Urinary bladder (tissue), 4 donors: ENCODE measurements around the gene MCM3AP. TPM values are rescaled to one million over a fixed set of nuclear protein-coding genes. Genes with fewer than 3 reads are reported as not detected.

Experiments
- DNase-seq: peaks from one replicate; pipeline ENCODE4 v3.0.0-alpha.2; 2015; ENCODE audit errors: extremely low spot score
- H3K27ac ChIP-seq: one replicate; pipeline ENCODE4 v1.5.1; 2013; ENCODE audit warnings: low read depth, mild to moderate bottlenecking, moderate library complexity
- H3K36me3 ChIP-seq: one replicate; pipeline ENCODE4 v1.6.1; 2013; ENCODE audit warnings: mild to moderate bottlenecking, moderate library complexity; ENCODE audit not compliant: insufficient read depth
- H3K4me1 ChIP-seq: one replicate; pipeline ENCODE4 v1.6.1; 2013; ENCODE audit warnings: mild to moderate bottlenecking, moderate library complexity; ENCODE audit not compliant: insufficient read depth
- H3K4me3 ChIP-seq: one replicate; pipeline ENCODE4 v1.5.1; 2013; ENCODE audit warnings: low read depth, low read length
- WGBS: extraction: QIAGEN DNeasy Blood & Tissue Kit; methylation state at CpG from one replicate; pipeline ENCODE4 v1.1.7; 2013; 5-methylcytosine and 5-hydroxymethylcytosine counted together
- polyA plus RNA-seq: library from polyadenylated mRNA; stranded (reverse); fragments of 200-250 nt; gene quantifications from one replicate; pipeline ENCODE4 v1.2.3, GENCODE V29; 2013
- total RNA-seq: library from RNA; depleted of rRNA; stranded (reverse); fragments of >200 nt; gene quantifications from one replicate; pipeline ENCODE4 v1.2.3, GENCODE V29; 2014
- donor health status: healthy with polysubstance abuse.
- donor health status: healthy.

Gene MCM3AP
- total and polyA plus RNA-seq, 2 donors = 52.9 to 65.0 TPM

DNA sequence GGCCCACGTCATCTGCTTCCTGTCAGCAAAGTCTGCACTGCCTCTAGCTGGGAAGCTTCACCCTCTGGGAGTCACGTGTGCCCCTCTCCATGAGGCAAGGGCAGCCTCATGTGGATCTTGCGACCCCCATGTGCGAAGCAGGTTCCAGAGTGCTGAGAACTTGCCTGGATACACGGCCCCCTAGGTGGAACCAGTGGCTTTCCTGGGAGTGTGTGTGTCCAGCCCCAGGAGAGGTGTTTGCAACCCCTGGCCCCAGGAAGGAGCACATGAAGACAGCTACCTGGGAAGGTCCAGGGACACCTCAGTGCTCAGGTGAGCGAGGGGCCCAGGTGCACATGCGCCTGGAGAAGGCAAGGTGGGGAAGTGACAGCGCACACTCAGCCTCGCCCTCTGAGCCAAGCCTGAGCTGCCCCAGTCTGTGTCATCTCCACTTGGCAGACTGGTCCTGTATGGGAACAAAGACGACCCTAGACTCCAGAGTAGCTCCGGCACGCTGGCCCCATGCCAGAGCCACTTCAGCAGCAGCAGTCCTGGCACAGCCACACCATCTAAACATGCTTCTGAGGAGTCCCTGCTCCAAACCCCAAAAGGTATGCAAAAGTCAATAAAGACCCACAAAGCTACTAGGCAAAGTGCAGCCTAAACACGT lies 65.7 kb downstream of the MCM3AP start:
- 80% methylated on average over 13 of the region's 13 CpGs for WGBS
- H3K4me3 ChIP-seq = no peak overlapping the region
- peaks cover 2% of the 10 kb centered on the region for H3K36me3 ChIP-seq
- no peak for DNase-seq
- no peaks in the 10 kb centered on the region for H3K4me1 ChIP-seq
- no peak overlapping the region for H3K27ac ChIP-seq

DNA sequence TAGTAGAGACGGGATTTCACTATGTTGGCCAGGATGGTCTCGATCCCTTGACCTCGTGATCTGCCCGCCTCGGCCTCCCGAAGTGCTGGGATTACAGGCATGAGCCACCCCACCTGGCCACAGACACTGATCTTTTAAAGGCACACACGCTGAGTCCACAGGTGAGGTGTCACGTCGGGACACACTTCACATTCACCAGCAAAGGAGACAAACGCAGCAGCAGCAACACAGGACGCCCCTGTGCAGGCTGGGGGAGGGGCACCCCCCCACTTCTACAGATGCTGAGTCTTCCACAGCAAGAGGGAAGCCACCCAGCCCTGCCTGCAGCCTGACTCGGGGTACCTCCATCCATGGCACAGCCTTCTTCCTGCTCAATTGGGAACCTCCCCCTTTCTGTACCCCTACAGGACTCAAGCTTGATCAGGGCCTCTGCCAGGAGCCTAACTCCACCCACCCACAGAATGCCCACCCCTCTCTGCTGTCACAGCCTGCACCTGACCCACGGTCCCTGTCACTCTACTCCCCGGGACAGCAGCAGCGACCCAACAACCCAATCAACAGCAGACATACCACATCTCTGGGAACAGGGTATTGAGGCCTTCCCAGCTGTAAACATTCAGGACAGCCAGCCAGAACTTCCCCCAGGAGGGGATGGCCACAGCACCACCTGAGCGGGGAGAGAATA lies 66.4 kb downstream of the MCM3AP start:
- H3K4me1 ChIP-seq = no peaks in the 10 kb centered on the region
- H3K27ac ChIP-seq = no peak overlapping the region
- H3K36me3 ChIP-seq = peaks cover 2% of the 10 kb centered on the region
- 90% methylated on average over 16 of the region's 16 CpGs for WGBS
- no peak overlapping the region for H3K4me3 ChIP-seq
- no peak for DNase-seq

DNA sequence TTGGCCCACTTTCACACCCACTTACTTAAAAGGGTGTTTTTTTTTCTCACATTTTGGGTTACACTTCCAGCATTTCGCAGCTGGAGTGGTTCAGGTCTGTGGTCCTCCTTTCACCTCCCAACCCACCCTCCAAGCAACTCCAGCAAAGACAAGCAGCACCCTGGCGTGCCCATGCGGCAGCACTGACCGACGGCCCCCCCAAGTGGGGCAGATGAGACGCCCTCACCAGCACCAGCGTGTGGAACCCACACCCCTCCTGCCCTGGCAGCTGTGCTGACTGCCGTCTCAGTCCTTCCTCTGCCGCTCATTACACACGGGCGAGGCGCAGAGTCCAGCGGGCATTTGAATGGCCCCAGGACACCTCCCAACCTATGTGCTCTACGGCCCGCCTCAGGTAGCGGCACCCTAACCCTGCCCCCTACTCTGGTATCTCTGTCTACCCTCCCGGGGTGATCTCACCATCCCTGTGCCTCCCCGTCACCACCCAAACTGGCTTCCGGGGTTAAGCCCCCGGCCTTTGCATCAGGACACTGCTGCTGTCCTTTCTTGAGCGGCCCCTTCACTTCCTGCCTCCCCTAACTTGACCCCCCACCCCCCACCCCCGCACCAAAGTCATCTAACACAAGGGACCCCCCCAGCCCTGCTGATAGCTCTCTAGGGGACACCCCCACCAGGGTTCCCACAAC lies 67.8 kb downstream of the MCM3AP start:
- H3K4me1 ChIP-seq = no peaks in the 10 kb centered on the region
- WGBS = 93% methylated on average over 22 of the region's 22 CpGs
- DNase-seq = no peak
- H3K4me3 ChIP-seq = no peak overlapping the region
- H3K27ac ChIP-seq = no peak overlapping the region
- peaks cover 2% of the 10 kb centered on the region for H3K36me3 ChIP-seq

DNA sequence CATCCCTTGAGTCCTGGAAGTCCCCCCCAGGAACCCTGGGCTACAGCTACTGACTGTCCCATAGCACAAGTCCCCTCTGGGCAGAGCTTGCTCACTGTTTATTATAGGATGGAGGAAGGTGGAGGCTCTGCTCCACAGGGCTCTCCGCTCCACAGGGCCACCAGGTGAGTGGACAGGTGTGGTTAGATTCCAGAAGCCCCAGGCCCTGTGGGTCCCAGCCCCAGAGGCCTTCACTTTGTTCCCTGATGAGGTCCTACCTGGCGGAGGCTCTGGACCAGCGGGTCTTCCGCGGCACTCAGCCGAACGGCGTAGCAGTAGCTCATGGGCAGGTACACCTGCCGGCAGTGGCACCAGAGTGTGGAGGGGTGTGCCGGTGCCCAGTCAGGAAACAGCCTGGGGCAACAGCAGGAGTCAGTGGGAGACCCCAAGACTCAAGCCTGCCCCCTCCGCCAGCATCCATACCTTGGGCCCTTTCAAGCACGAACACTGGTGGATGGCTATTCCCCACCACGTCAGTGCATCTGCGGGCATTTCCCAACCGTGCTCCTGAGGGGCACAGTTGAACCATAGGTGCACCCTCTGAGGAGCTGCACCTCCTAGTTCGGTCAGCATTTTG lies 69.2 kb downstream of the MCM3AP start:
- WGBS = 97% methylated on average over 16 of the region's 16 CpGs
- Histone ChIP-seq H3K27ac (no peak overlapping the region), H3K36me3 (peaks cover 2% of the 10 kb centered on the region), H3K4me1 (no peaks in the 10 kb centered on the region), H3K4me3 (no peak overlapping the region)
- no peak for DNase-seq

DNA sequence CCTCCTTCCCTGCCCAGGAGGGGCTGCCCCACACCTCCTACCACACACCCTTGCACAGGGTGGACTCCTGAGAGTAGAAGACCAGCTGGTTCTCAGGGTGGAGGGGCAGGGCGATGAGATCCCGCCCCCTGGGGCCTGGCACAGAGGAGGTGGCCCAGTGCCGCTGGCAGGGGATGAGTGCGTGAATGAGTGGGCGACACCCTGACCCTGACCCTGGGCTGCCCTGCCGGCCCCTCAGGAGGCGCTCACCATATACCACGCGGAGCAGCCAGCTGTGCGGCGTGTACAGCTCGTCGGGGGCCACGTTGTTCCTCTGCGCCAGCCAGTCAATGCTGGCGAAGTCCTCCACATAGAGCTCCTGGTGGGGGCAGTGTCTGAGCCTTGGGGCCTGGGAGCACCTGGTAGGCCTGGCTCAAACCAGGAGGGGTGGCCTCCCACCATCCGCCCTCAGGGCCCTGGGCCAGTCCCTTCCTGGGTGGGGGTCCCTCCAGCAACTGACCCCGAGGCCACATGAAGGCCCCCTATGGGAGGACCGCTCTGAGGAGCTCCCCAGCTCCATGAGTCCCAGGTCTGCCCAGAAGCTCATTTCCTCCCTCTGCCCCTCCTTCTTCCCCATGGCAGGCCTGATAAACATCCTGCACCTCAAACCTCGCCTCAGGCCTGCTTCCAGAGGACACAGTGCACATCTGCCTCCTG lies 69.8 kb downstream of the MCM3AP start:
- Histone ChIP-seq H3K36me3 (peaks cover 1% of the 10 kb centered on the region), H3K4me3 (no peak overlapping the region), H3K4me1 (no peaks in the 10 kb centered on the region), H3K27ac (no peak overlapping the region)
- DNase-seq = no peak
- WGBS = 91% methylated on average over 20 of the region's 20 CpGs

DNA sequence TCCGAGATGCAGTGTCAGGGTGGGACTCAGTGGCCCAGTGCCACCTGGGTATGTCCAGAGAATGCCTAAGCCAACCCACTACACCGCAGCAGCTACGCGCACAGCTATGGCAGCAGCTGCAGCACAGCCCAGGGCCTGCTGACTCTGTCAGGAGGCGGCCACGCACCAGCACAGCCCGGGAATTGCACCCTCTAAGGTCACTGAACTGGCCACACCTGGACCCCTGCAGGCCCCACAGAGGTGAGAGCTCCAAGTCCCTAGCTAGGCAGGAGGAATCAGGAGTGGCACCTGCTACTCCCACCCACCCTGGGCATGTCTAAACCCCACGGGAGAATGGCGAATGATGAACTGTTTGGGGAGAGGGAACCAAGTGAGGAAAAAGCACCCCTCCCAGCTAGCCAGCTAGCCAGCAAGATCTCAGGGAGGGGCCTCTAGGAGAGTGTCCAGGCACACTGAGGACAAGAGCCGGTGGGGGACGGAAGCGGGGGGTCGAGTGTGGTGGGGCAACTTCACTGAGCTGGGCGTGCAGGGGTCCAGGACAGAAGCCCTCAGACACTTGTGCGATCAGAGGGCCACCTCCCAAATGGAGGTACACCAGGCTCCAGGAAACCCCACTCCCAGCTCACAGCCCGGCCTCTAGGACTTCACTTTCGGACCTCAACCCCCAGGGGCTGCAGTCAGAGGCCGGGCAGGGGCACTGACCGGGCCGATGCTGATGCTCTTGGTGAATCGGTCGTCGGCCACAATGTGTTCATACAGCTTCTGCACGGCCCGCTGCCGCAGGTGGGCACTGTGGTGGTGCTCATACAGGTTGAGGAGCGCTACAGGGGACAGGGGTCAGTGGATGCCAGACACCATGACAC lies 70.7 kb downstream of the MCM3AP start:
- DNase-seq = no peak
- Histone ChIP-seq H3K27ac (no peak overlapping the region), H3K4me1 (no peaks in the 10 kb centered on the region), H3K4me3 (no peak overlapping the region), H3K36me3 (no peaks in the 10 kb centered on the region)
- WGBS = 93% methylated on average over 27 of the region's 27 CpGs

DNA sequence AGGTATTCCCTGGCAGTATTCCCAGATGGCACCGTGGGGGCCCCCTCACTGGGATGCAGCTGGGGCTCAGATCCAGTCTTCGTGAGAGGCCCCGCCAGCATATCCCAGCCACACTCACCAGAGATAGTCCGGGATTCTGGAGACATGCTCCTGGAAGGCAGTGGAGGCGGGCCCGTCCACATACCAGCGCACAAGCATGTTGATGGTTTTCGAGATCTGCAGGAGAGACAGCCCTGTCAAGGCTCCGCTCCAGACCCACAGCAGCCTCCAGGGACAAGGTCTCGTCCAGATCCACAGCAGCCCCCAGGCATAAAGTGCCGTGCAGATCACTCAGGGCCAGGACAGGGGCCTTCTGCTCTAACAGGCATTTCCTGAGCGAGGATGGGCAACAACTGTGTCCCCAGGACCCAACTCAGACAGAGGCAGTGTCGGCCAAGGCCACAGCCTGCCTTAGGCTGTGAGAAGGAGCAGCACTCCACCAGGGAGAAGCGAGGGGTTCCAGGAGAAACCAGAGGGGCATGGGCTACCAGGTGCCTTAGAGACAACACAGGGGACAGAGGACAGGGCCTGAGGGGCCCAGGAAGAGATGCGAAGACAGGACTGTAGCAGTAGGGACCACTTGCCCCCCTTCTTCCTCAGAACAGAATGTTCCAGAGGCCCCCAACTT lies 71.7 kb downstream of the MCM3AP start:
- Histone ChIP-seq H3K4me3 (no peak overlapping the region), H3K4me1 (no peaks in the 10 kb centered on the region), H3K27ac (no peak overlapping the region), H3K36me3 (peaks cover 2% of the 10 kb centered on the region)
- 80% methylated on average over 15 of the region's 15 CpGs for WGBS
- DNase-seq = no peak

DNA sequence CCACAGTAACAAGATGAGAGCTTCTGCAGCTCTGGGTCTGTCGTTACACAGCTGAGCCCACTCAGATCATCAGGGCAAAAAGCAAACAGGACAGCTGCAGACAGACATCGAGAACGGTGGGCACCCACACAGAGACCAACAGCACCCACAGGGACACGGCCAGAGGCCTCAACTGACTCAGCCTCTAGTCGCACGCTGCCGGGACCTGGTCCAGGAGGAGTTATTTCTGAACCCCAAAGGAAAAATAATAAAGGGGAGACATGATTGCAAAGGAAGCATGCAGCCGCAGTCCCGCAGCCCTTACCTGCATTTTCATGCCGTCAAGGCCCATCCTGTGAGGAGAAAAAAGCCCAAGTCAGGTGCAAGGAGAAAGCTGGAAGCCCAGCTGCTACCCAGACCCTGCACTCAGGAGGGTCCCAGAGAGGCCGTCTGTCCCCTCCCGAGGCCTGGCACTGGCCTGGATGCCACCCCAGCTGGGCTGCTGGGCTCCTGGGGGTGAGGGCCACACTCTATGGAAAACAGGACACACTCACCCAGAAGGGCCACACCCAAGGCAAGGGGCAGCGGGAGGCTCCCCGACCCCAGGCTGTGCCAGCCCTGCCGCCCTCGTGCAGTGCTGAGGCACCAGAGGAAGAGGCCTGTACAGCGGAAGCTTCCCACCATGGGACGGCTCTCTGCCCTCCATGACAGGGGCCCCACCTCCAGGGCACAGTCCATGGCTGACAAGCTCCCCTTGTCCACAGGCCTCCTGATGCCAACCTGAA lies 72.5 kb downstream of the MCM3AP start:
- H3K27ac ChIP-seq = no peak overlapping the region
- H3K36me3 ChIP-seq = peaks cover 2% of the 10 kb centered on the region
- no peaks in the 10 kb centered on the region for H3K4me1 ChIP-seq
- no peak for DNase-seq
- 94% methylated on average over 18 of the region's 18 CpGs for WGBS
- no peak overlapping the region for H3K4me3 ChIP-seq

DNA sequence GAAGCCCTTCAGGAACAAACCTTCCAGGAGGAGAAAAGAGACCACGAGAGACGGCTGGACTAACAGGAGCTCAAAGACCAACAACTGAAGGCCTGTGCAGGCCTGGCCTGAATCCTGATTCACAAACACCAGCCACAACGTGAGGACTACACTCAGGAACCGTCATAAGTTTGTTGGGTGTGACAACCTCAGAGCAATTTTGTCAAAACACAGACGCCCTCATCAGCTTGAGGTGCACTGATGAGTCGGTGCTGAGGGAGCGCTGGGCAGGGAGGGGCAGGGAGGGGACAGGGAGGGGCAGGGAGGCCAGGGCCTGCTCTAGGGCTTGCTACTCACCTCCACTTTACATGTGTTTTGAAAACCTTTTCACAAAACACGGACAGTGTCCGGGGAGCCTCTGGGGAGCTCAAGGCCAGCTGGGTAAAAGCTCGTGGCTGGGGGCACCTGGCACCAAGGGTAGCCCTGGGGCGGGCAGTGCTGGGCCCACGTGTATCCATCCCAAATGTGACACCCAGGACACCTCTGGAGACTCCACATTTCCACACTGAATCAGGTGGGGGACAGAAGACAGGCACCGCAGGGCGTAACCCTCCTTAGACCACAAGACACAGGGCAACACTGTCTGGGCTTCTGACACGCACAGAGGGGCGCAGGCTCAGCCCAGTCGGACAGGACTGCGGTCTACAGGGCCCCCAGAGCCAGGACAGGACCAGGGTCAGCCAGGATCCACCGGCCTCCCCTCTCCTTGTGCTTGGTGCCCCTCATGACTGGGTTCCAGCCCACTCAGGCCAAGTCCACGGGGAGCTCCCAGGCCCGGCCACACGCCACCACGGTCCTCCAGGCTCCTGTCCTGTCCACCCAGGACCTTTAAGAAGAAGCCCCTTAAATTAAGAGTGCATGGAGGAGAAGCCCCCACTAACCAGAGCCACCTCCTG lies 73.4 kb downstream of the MCM3AP start:
- H3K4me3 ChIP-seq = no peak overlapping the region
- 91% methylated on average over 23 of the region's 23 CpGs for WGBS
- H3K36me3 ChIP-seq = peaks cover 2% of the 10 kb centered on the region
- H3K27ac ChIP-seq = no peak overlapping the region
- DNase-seq = no peak
- no peaks in the 10 kb centered on the region for H3K4me1 ChIP-seq

DNA sequence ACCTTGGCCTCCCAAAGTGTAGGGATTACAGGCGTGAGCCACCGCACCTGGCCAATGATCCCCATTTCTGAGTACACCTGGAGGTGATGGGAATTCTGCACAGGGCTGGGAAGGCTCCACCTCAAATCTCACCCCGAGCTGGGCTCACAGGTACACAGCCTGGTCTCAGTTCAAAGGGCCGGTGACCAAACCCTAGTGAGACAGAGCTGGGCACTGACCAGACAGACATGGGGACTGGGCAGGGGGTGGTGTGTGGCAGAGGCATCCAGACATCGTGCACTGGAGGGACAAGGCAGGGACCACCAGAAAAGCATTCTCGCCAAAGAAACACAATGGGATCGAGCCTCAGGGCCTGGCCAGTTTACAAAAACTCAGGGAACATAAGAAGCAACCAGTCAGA lies 74.0 kb downstream of the MCM3AP start:
- Histone ChIP-seq H3K27ac (no peak overlapping the region), H3K36me3 (peaks cover 2% of the 10 kb centered on the region), H3K4me3 (no peak overlapping the region), H3K4me1 (no peaks in the 10 kb centered on the region)
- 93% methylated on average over 7 of the region's 7 CpGs for WGBS
- no peak for DNase-seq
